NCI-H748 treated with DMSO at 0.1 percent for 48 hours (cell line): ENCODE results near the gene POTEF.
"Not testable (repeated sequence)": the region's sequence is repeated elsewhere in the genome, so short reads cannot be mapped to it uniquely, and the experiment has no call there.

Source experiments
- DNase-seq: peaks from one replicate; lab custom pipeline; 2025; lab: John Stamatoyannopoulos, UW

POTEF gene

GRCh38 chr2:130152816-130153595 is 24.0 kb upstream of the POTEF start:
- DNase-seq, result no peak

- not testable (repeated sequence) for DNase-seq
These were observed 23.3 kb upstream of the POTEF start for GRCh38 chr2:130152136-130152815.

GRCh38 chr2:130151145-130151512 is 22.1 kb upstream of the POTEF start:
- DNase-seq, result not testable (repeated sequence)

- DNase-seq, result no peak
These were observed 21.4 kb upstream of the POTEF start for GRCh38 chr2:130150181-130151144.

- not testable (repeated sequence) for DNase-seq
These were observed 19.5 kb upstream of the POTEF start for GRCh38 chr2:130148515-130148914.

- DNase-seq, result not testable (repeated sequence)
These were observed 16.0 kb upstream of the POTEF start, which contains the start of gene CCDC74B for GRCh38 chr2:130145006-130145414. CCDC74B (minus strand) TSS chr2:130145112; CDS start chr2:130144996, 116 bp downstream.

- DNase-seq, result not testable (repeated sequence)
These were observed 14.4 kb upstream of the POTEF start for GRCh38 chr2:130143266-130144039.

- not testable (repeated sequence) for DNase-seq
These were observed 13.6 kb upstream of the POTEF start for GRCh38 chr2:130142396-130143265.

- DNase-seq, result not testable (repeated sequence)
These were observed 12.8 kb upstream of the POTEF start for GRCh38 chr2:130141645-130142370.

GRCh38 chr2:130141002-130141401 is 12.0 kb upstream of the POTEF start:
- not testable (repeated sequence) for DNase-seq

- not testable (repeated sequence) for DNase-seq
These were observed 11.5 kb upstream of the POTEF start for GRCh38 chr2:130140516-130140915.

- not testable (repeated sequence) for DNase-seq
These were observed 10.6 kb upstream of the POTEF start for GRCh38 chr2:130139331-130140280.

- DNase-seq, result not testable (repeated sequence)
These were observed 9.8 kb upstream of the POTEF start for GRCh38 chr2:130138841-130139251.

GRCh38 chr2:130138326-130138725 is 9.3 kb upstream of the POTEF start:
- not testable (repeated sequence) for DNase-seq

GRCh38 chr2:130137118-130137517 is 8.1 kb upstream of the POTEF start:
- DNase-seq, result not testable (repeated sequence)

GRCh38 chr2:130136546-130136945 is 7.5 kb upstream of the POTEF start:
- not testable (repeated sequence) for DNase-seq

GRCh38 chr2:130135692-130136541 is 6.9 kb upstream of the POTEF start:
- no peak for DNase-seq
